Natural killer cell (primary cell): ENCODE measurements around the gene CAP1. TPM values are rescaled to one million over a fixed set of nuclear protein-coding genes. Genes with fewer than 3 reads are reported as not detected.

Experiments used
- ATAC-seq, 3 donors: fragments of 150-1000 bp in 2 of 3; fragments of 200-7000 bp in 1 of 3; cut with Tn5 transposase; 1 replicate in 1 of 3; 2 replicates in 2 of 3; pipeline ENCODE4 v1.10.0; 2021; ENCODE audit warnings: mild to moderate bottlenecking in 2 of 3, moderate library complexity in 2 of 3
- DNase-seq, 2 donors: peaks; one replicate each; pipeline versions ENCODE4 v3.0.0 to v3.0.0-alpha.2; 2013 to 2021; ENCODE audit warnings: mixed read lengths in 1 of 2
- H3K27ac ChIP-seq: one replicate; pipeline ENCODE4 v1.5.1; 2013; ENCODE audit warnings: mild to moderate bottlenecking, low read length
- H3K27me3 ChIP-seq: one replicate; pipeline ENCODE4 v1.6.1; 2013; ENCODE audit warnings: low read length; ENCODE audit not compliant: control insufficient read depth, insufficient read depth
- H3K36me3 ChIP-seq: one replicate; pipeline ENCODE4 v1.6.1; 2013; ENCODE audit warnings: low read length; ENCODE audit not compliant: control insufficient read depth, insufficient read depth
- H3K4me1 ChIP-seq: one replicate; pipeline ENCODE4 v1.6.1; 2013; ENCODE audit warnings: low read length; ENCODE audit not compliant: control insufficient read depth, insufficient read depth
- H3K4me3 ChIP-seq: one replicate; pipeline ENCODE4 v1.5.1; 2013; ENCODE audit warnings: low read length
- H3K9me3 ChIP-seq: one replicate; pipeline ENCODE4 v1.6.1; 2013; ENCODE audit warnings: low read length; ENCODE audit not compliant: control insufficient read depth, insufficient read depth
- H3K27ac Mint-ChIP-seq, 2 donors: one replicate each; pipeline ENCODE4 v1.8.0; 2022; ENCODE audit warnings: mild to moderate bottlenecking in 2 of 2, mixed read lengths in 2 of 2, moderate library complexity in 1 of 2
- H3K27me3 Mint-ChIP-seq, 2 donors: one replicate each; pipeline ENCODE4 v1.8.0; 2022; ENCODE audit warnings: low read depth in 2 of 2, mixed read lengths in 2 of 2
- H3K36me3 Mint-ChIP-seq: one replicate; pipeline ENCODE4 v1.8.0; 2022; ENCODE audit warnings: mixed read lengths
- H3K4me1 Mint-ChIP-seq, 2 donors: one replicate each; pipeline ENCODE4 v1.8.0; 2022; ENCODE audit warnings: mixed read lengths in 2 of 2
- H3K4me3 Mint-ChIP-seq: one replicate; pipeline ENCODE4 v1.8.0; 2022; ENCODE audit warnings: mild to moderate bottlenecking, moderate library complexity, mixed read lengths
- H3K9me3 Mint-ChIP-seq, 2 donors: one replicate each; pipeline ENCODE4 v1.8.0; 2022; ENCODE audit warnings: mixed read lengths in 2 of 2
- WGBS: methylation state at CpG from one replicate; pipeline ENCODE4 v1.1.7; 2013; ENCODE audit warnings: missing lambda C conversion rate; ENCODE audit not compliant: insufficient coverage; 5-methylcytosine and 5-hydroxymethylcytosine counted together
- intact Hi-C: fragments of 100-400 bp; cut with micrococcal nuclease; formaldehyde crosslinking; loops from one replicate; pipeline ENCODE4 v1.14.2; 2022
- total RNA-seq, 4 donors: library from RNA; stranded (reverse); fragments of 120-200 nt in 1 of 4; gene quantifications; one replicate each; pipeline versions ENCODE4 v1.2.3 to v1.2.4, GENCODE V29; 2013 to 2022
- TF ChIP-seq, protein P1 (sequence below): fragments of 200-600 bp; IDR thresholded peaks from one replicate; pipeline ENCODE4 v1.8.0; 2022; ENCODE audit warnings: antibody characterized with exemption

CAP1 gene
- total RNA-seq, 3 donors from 2014 or later (not counting 1 experiment from before 2014, with no cell fraction given) = 482 to 541 (median 537) TPM

GRCh38 chr1:39995973-39996393 lies 44.5 kb upstream of the CAP1 start:
- intact Hi-C loops = no loop called here
- Mint-ChIP-seq H3K9me3 (no peaks in the 10 kb centered on the region), H3K36me3 (no peaks in the 10 kb centered on the region), H3K27me3 (no peaks in the 10 kb centered on the region), H3K27ac (peak overlapping the region; percentile 43 to 71), H3K4me1 (peaks cover 24 to 26% of the 10 kb centered on the region in 2 donors), H3K4me3 (peak overlapping the region; percentile 42)
- Histone ChIP-seq H3K4me1 (peaks cover 25% of the 10 kb centered on the region), H3K4me3 (no peak overlapping the region), H3K36me3 (no peaks in the 10 kb centered on the region), H3K9me3 (no peaks in the 10 kb centered on the region), H3K27ac (peak overlapping the region; percentile 45), H3K27me3 (no peaks in the 10 kb centered on the region)
- 6% methylated on average over 1 of the region's 1 CpG for WGBS
- TF ChIP-seq, protein P1, sequence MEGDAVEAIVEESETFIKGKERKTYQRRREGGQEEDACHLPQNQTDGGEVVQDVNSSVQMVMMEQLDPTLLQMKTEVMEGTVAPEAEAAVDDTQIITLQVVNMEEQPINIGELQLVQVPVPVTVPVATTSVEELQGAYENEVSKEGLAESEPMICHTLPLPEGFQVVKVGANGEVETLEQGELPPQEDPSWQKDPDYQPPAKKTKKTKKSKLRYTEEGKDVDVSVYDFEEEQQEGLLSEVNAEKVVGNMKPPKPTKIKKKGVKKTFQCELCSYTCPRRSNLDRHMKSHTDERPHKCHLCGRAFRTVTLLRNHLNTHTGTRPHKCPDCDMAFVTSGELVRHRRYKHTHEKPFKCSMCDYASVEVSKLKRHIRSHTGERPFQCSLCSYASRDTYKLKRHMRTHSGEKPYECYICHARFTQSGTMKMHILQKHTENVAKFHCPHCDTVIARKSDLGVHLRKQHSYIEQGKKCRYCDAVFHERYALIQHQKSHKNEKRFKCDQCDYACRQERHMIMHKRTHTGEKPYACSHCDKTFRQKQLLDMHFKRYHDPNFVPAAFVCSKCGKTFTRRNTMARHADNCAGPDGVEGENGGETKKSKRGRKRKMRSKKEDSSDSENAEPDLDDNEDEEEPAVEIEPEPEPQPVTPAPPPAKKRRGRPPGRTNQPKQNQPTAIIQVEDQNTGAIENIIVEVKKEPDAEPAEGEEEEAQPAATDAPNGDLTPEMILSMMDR = no peak
- peak in 1 of 2 donors; percentile 58 for DNase-seq
- ATAC-seq = peak; percentile 85 to 96 (median 90)

DNA sequence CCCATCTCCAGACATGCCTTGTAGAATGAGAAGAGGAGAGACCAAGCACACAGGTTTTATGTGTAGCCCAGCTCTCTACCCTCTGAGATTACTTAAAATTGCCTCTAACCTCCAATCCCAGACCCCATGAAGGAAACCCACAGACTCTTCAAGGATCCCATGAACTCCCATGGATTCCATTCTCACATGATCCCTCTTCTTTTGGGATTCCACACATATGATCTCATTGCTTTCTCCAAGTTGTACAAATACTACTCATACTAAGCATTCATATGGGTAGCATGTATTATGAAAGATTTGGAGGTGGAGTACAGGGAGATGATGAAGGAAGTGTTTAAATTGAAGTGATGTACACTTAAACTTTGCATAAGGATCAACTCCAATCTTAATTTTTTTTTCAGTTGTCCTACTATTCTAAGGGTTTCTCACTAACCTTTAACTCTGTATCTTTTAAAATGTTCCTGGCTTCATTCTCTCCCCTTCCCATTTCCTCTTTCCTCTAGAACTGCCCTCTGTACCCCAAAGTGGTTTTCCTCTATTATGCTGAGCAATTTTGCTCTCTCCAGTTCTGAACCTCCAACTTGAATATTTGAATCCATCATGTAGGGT lies 44.0 kb upstream of the CAP1 start:
- Histone ChIP-seq H3K36me3 (no peaks in the 10 kb centered on the region), H3K27me3 (no peaks in the 10 kb centered on the region), H3K9me3 (no peaks in the 10 kb centered on the region), H3K27ac (peak overlapping the region; percentile 45), H3K4me3 (no peak overlapping the region), H3K4me1 (peaks cover 28% of the 10 kb centered on the region)
- peaks cover 26% of the 10 kb centered on the region in 2 donors for H3K4me1 Mint-ChIP-seq
- peak overlapping the region; percentile 43 to 71 for H3K27ac Mint-ChIP-seq
- no peaks in the 10 kb centered on the region for H3K27me3 Mint-ChIP-seq
- no peaks in the 10 kb centered on the region for H3K9me3 Mint-ChIP-seq
- ATAC-seq = peak in 2 of 3 donors; percentile 3 to 22
- no peak for DNase-seq
- H3K4me3 Mint-ChIP-seq = peak overlapping the region; percentile 42
- TF ChIP-seq, protein P1 = no peak
- no peaks in the 10 kb centered on the region for H3K36me3 Mint-ChIP-seq
- intact Hi-C loops = no loop called here

GRCh38 chr1:40001456-40001855 lies 39.1 kb upstream of the CAP1 start:
- ATAC-seq (no peak), DNase-seq (no peak)
- Mint-ChIP-seq H3K27ac (peak overlapping the region in 1 of 2 donors; percentile 19), H3K4me1 (peaks cover 26 to 32% of the 10 kb centered on the region in 2 donors), H3K9me3 (no peaks in the 10 kb centered on the region), H3K36me3 (no peaks in the 10 kb centered on the region), H3K27me3 (no peaks in the 10 kb centered on the region), H3K4me3 (no peak overlapping the region)
- H3K27me3 ChIP-seq = no peaks in the 10 kb centered on the region
- TF ChIP-seq, protein P1 = no peak
- intact Hi-C loops = no loop called here
- H3K9me3 ChIP-seq = no peaks in the 10 kb centered on the region
- H3K4me3 ChIP-seq = no peak overlapping the region
- 100% methylated on average over 2 of the region's 2 CpGs for WGBS
- peaks cover 20% of the 10 kb centered on the region for H3K4me1 ChIP-seq
- no peak overlapping the region for H3K27ac ChIP-seq
- H3K36me3 ChIP-seq = no peaks in the 10 kb centered on the region
